GM23338 (cell line): ENCODE measurements around the gene SEC11A. TPM values are rescaled to one million over a fixed set of nuclear protein-coding genes. Genes with fewer than 3 reads are reported as not detected.

Experiments
- CREB1 ChIP-seq: fragments of 250-450 bp; sonication (Bioruptor Pico); IDR thresholded peaks from 2 replicates; pipeline ENCODE4 v1.5.0; 2020; ENCODE audit warnings: low read depth, mild to moderate bottlenecking, moderate library complexity
- NANOG ChIP-seq: IDR thresholded peaks from 2 replicates; pipeline ENCODE4 v1.6.1; 2016; ENCODE audit warnings: antibody characterized with exemption, borderline replicate concordance
- REST ChIP-seq: IDR thresholded peaks from one replicate; pipeline ENCODE4 v1.6.1; 2018; ENCODE audit warnings: antibody characterized with exemption; ENCODE audit not compliant: unreplicated experiment
- ZNF114 ChIP-seq: fragments of 250-450 bp; sonication (Bioruptor Pico); IDR thresholded peaks from 2 replicates; pipeline ENCODE4 v1.5.0; 2020; ENCODE audit warnings: mild to moderate bottlenecking, moderate library complexity
- ZNF462 ChIP-seq: fragments of 250-450 bp; sonication (Bioruptor Pico); IDR thresholded peaks from 2 replicates; pipeline ENCODE4 v1.5.0; 2020; ENCODE audit warnings: mild to moderate bottlenecking, moderate library complexity
- polyA plus RNA-seq: library from polyadenylated mRNA; unstranded; fragments of >200 nt; fragmentation: Nextera tagmentation; extraction: Ambion mirVana; gene quantifications from 2 replicates; pipeline ENCODE4 v1.2.1, GENCODE V29; 2016
- total RNA-seq: library from RNA; depleted of rRNA; stranded (reverse); fragments of >200 nt; shearing (Covaris generic); gene quantifications from 2 replicates; pipeline ENCODE4 v1.2.3, GENCODE V29; 2014

The SEC11A gene
- total and polyA plus RNA-seq, 2 experiments from 2014 or later, result 191 to 257 TPM

- TF ChIP-seq ZNF462, result no peak
- no peak for TF ChIP-seq REST
- no peak for TF ChIP-seq NANOG
- no peak for TF ChIP-seq ZNF114 (CRISPR knock-in tag)
- no peak for TF ChIP-seq CREB1
Measured at GRCh38 chr15:84749111-84749991, 33.4 kb upstream of the SEC11A start (continued).
